HG03342 (cell line): ENCODE results near the gene ZNF683.
"Not testable (repeated sequence)": the region's sequence is repeated elsewhere in the genome, so short reads cannot be mapped to it uniquely, and the experiment has no call there.

Experiments used
- ATAC-seq: cut with Tn5 transposase; IDR thresholded peaks from one replicate; pipeline ENCODE4 v1.9.1; 2021; ENCODE audit warnings: mild to moderate bottlenecking, moderate library complexity; ENCODE audit not compliant: unreplicated experiment

The ZNF683 gene

GRCh38 chr1:26340047-26340481, 32.5 kb downstream of the ZNF683 start:
- no peak for ATAC-seq

- no peak for ATAC-seq
These were observed 33.9 kb downstream of the ZNF683 start for GRCh38 chr1:26338670-26339069.

GRCh38 chr1:26337625-26338024, 34.9 kb downstream of the ZNF683 start:
- no peak for ATAC-seq

GRCh38 chr1:26337206-26337535, 35.4 kb downstream of the ZNF683 start:
- ATAC-seq: no peak

- ATAC-seq: peak; percentile 54
These were observed 35.9 kb downstream of the ZNF683 start for GRCh38 chr1:26336477-26337205.

- ATAC-seq: peak; percentile 28
These were observed 36.6 kb downstream of the ZNF683 start for GRCh38 chr1:26335774-26336476.

- not testable (repeated sequence) for ATAC-seq
These were observed 39.2 kb downstream of the ZNF683 start for GRCh38 chr1:26333312-26333711.

GRCh38 chr1:26330276-26330675, 42.3 kb downstream of the ZNF683 start:
- no peak for ATAC-seq

- not testable (repeated sequence) for ATAC-seq
These were observed 43.2 kb downstream of the ZNF683 start for GRCh38 chr1:26329380-26329779.

GRCh38 chr1:26328597-26328996, 44.0 kb downstream of the ZNF683 start:
- no peak for ATAC-seq

GRCh38 chr1:26327956-26328362, 44.6 kb downstream of the ZNF683 start:
- ATAC-seq: no peak

GRCh38 chr1:26324550-26324949, 48.0 kb downstream of the ZNF683 start:
- ATAC-seq: no peak

- ATAC-seq: no peak
These were observed 49.2 kb downstream of the ZNF683 start for GRCh38 chr1:26323382-26323781.

- ATAC-seq: no peak
These were observed 50.6 kb downstream of the ZNF683 start for GRCh38 chr1:26322042-26322331.

- peak; percentile 48 for ATAC-seq
These were observed 51.1 kb downstream of the ZNF683 start for GRCh38 chr1:26321315-26322041.

- no peak for ATAC-seq
These were observed 51.7 kb downstream of the ZNF683 start for GRCh38 chr1:26320896-26321295.

- ATAC-seq: no peak
These were observed 54.0 kb downstream of the ZNF683 start for GRCh38 chr1:26318338-26319064.

GRCh38 chr1:26317612-26318337, 54.8 kb downstream of the ZNF683 start, which contains the start of gene CD52:
CD52 (plus strand) TSS chr1:26317958; CDS start chr1:26318018, 60 bp downstream.
- no peak for ATAC-seq

GRCh38 chr1:26317146-26317545, 55.4 kb downstream of the ZNF683 start:
- no peak for ATAC-seq
